HEK293 (cell line): ENCODE measurements around the gene TC2N.

Experiments
- ZNF169 ChIP-seq: fragments of 450-650 bp; formaldehyde crosslinking; IDR thresholded peaks from 2 replicates; pipeline ENCODE4 v1.5.1; 2016; ENCODE audit warnings: missing biosample characterization, missing genetic modification characterization
- ZNF274 ChIP-seq, 2 experiments: fragments of 200-500 bp in 1 of 2; fragments of 450-650 bp in 1 of 2; sonication (Bioruptor generic) in 1 of 2; formaldehyde crosslinking in 1 of 2; IDR thresholded peaks; 2 replicates each; pipeline versions ENCODE4 v1.5.1 to v1.6.1; 2014 to 2016; ENCODE audit warnings: borderline replicate concordance in 1 of 2, inconsistent platforms in 1 of 2, low read length in 1 of 2, missing biosample characterization in 1 of 2, missing genetic modification characterization in 1 of 2
- ZNF624 ChIP-seq: fragments of 450-650 bp; formaldehyde crosslinking; IDR thresholded peaks from 2 replicates; pipeline ENCODE4 v1.5.1; 2017; ENCODE audit warnings: missing biosample characterization, missing genetic modification characterization

DNA sequence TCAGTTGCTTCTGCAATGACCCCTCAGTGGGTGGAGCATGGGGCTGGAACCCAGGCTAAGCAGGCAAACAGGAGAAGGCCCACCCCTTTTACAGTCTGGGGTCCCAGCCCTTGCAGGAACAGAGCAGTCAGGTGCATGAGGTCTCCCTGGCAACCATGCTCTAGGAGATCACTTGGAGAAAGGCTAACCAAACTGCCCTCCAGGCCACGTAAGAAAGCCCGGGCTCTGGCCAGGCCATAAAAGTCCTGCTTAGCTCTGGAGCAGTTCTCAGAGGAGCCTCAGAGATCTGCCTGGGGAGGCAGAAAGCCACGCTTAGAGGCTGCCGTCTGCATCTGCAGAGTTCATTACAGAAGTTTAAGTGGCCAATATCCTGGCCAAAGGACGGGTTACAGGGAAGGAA is 15.0 kb upstream of the TC2N start:
- TF ChIP-seq ZNF274 (IDR thresholded peaks at IDR 0.05; ENCODE audit: low read length) (no peak), ZNF274 (tag by site-specific recombination; IDR thresholded peaks at IDR 0.05; ENCODE audit: borderline replicate concordance) (no peak), ZNF624 (no peak), ZNF169 (tag by site-specific recombination) (no peak)
